Measurements from ENCODE around the gene CHPF.

DNA sequence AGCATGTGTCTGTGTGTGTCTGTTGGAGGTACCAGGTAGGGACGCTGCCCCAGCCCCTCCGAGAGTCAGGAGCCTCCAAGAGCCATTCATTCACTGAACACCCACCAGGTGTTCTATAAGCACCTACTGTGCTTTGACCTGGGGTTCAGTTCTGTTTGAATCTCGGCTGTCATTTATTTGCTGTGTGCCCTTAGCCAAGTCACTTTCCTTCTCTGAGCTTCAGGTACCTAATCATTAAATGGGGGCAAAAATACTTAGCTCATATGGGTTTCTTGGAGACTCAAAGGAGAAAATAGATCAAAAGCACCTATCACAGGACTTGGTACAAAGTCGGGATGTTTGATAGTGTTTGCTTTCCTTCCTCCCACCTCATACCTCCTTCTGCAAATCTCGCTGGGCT lies 16.1 kb downstream of the CHPF start:
- TF ChIP-seq, protein P1, sequence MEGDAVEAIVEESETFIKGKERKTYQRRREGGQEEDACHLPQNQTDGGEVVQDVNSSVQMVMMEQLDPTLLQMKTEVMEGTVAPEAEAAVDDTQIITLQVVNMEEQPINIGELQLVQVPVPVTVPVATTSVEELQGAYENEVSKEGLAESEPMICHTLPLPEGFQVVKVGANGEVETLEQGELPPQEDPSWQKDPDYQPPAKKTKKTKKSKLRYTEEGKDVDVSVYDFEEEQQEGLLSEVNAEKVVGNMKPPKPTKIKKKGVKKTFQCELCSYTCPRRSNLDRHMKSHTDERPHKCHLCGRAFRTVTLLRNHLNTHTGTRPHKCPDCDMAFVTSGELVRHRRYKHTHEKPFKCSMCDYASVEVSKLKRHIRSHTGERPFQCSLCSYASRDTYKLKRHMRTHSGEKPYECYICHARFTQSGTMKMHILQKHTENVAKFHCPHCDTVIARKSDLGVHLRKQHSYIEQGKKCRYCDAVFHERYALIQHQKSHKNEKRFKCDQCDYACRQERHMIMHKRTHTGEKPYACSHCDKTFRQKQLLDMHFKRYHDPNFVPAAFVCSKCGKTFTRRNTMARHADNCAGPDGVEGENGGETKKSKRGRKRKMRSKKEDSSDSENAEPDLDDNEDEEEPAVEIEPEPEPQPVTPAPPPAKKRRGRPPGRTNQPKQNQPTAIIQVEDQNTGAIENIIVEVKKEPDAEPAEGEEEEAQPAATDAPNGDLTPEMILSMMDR (IDR thresholded peaks at IDR 0.05) = no peak
- no peak for TF ChIP-seq POLR2A (IDR thresholded peaks at IDR 0.05)

Data from esophagus squamous epithelium (tissue), 4 donors.